H7 (cell line): Measurements from ENCODE around the gene ENTHD1. TPM values are rescaled to one million over a fixed set of nuclear protein-coding genes. Genes with fewer than 3 reads are reported as not detected.
A peak's percentile ranks its signal among the peaks of the same experiment; 100 is the strongest.
"Not testable (repeated sequence)": the region's sequence is repeated elsewhere in the genome, so short reads cannot be mapped to it uniquely, and the experiment has no call there.

Experiments
- DNase-seq: peaks from one replicate; pipeline ENCODE4 v3.0.0; 2012
- H3K27me3 ChIP-seq: 2 replicates; pipeline ENCODE4 v1.6.0; 2011; ENCODE audit warnings: mild to moderate bottlenecking, low read length; ENCODE audit not compliant: control insufficient read depth, insufficient read depth
- H3K36me3 ChIP-seq: replicated peaks from 2 replicates; pipeline ENCODE4 v1.5.1; 2011; ENCODE audit warnings: low read length; ENCODE audit not compliant: control insufficient read depth, insufficient read depth
- H3K4me3 ChIP-seq: 2 replicates; pipeline ENCODE4 v1.5.1; 2011; ENCODE audit warnings: low read depth, mild to moderate bottlenecking, control low read depth, low read length, moderate library complexity; ENCODE audit not compliant: insufficient read depth
- total RNA-seq: library from RNA; depleted of rRNA; stranded (reverse); fragments of >200 nt; shearing (Covaris generic); gene quantifications from 2 replicates; pipeline ENCODE4 v1.2.3, GENCODE V29; 2014

The ENTHD1 gene
- total RNA-seq, 1 experiment from 2014 or later = not detected

DNA sequence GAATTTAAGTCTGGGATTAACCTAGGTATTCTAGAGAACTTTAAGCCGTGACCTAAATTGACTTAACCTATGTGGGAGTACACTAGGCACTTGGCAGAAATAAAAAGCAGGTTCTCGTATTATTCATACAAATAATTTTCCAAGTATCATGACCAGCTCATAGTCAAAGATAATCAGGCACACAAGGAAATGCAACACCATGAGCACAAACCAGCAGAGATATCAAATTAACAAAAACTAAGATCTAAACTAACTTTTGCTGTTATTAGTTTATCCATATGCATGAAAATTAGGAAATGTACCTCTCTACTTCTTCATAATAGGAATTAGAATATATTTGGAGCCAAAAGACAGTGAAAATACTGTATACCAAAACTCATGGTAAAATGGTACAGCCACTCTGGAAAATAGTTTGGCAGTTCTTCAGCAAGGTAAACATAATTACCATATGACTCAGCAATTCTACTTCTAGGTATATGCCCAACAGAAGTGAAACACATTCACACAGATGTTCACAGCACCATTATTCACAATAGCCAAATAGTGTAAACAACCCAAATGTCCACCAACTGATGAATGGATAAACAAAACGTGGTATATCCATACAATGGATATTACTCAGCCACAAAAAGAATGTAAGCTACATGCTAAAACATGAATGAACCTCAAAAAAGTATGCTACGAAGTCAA is 154.1 kb downstream of the ENTHD1 start:
- Histone ChIP-seq H3K36me3 (no peaks in the 10 kb centered on the region), H3K4me3 (no peak overlapping the region), H3K27me3 (no peaks in the 10 kb centered on the region; the same call in 1 of the 2 replicates)
- DNase-seq = no peak

DNA sequence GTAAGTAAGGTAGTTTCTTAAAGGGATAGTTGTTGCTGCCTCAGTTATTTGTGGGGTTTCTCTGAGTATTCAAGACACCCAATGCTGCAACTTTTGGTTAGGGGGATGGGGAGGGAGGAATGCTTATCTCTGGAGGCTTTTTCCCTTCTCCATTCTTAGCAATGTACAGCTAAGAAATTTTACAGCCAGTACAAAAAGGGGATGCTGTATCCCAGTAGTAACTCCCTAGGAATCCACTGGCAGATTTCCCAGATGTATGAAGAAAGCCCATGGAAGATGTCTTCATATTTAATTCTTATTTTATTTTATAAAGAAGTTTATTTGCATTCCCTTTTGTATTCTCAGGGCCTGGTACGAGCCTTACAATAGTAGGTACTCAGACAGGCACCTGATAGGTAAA is 154.8 kb downstream of the ENTHD1 start:
- H3K4me3 ChIP-seq = no peak overlapping the region
- DNase-seq = no peak
- H3K27me3 ChIP-seq = no peaks in the 10 kb centered on the region; the same call in 1 of the 2 replicates
- no peaks in the 10 kb centered on the region for H3K36me3 ChIP-seq

DNA sequence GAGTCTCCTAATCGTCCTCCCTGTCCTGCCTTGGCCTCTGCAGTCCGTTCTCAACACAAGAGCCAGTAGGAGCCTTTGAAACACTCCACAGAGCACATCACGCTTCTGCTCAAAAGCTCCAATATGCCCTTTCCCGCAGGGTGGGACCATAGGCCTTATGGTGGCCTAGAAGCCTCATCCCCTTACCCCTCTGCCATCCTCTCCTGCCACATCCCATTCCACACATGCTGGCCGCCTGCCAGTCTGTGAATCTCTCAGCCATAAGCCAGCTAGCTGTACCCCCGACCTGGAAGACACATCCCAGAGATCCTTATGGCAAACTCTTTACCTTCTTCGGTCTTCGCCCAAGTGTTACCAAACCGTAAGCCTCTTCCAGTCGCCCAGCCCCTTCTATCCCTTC is 157.8 kb downstream of the ENTHD1 start:
- Histone ChIP-seq H3K27me3 (no peaks in the 10 kb centered on the region; the same call in 1 of the 2 replicates), H3K36me3 (no peaks in the 10 kb centered on the region), H3K4me3 (no peak overlapping the region)
- no peak for DNase-seq

DNA sequence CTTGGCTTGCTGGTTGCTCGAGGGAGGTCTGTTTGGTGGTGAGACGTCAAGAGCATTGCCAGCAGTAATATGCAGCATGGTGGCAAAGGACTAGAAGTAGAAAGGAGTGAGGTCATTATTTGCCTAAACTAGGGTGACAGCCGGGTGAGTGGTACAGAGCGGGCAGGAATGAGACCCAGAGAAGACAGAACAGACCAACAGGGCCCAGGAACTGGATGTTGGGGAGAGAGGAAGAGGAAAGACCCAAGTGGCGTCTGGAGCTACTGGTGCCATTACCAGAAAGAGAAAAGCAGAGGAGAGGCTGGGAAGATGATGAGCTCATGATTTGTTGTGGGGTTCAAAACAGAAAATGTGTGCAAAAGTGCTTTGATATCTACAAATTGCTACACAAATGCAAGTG is 158.7 kb downstream of the ENTHD1 start:
- no peak for DNase-seq
- Histone ChIP-seq H3K27me3 (no peaks in the 10 kb centered on the region; the same call in 1 of the 2 replicates), H3K4me3 (no peak overlapping the region), H3K36me3 (no peaks in the 10 kb centered on the region)

DNA sequence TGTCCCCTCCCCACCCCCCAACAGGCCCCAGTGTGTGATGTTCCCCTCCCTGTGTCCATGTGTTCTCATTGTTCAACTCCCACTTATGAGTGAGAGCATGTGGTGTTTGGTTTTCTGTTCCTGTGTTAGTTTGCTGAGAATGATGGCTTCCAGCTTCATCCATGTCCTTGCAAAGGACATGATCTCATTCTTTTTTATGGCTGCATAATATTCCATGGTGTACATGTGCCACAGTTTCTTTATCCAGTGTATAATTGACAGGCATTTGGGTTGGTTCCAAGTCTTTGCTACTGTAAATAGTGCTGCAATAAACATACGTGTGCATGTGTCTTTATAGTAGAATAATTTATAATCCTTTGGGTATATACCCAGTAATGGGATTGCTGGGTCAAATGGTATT is 159.5 kb downstream of the ENTHD1 start:
- not testable (repeated sequence) for H3K27me3 ChIP-seq, DNase-seq, H3K36me3 ChIP-seq, H3K4me3 ChIP-seq

DNA sequence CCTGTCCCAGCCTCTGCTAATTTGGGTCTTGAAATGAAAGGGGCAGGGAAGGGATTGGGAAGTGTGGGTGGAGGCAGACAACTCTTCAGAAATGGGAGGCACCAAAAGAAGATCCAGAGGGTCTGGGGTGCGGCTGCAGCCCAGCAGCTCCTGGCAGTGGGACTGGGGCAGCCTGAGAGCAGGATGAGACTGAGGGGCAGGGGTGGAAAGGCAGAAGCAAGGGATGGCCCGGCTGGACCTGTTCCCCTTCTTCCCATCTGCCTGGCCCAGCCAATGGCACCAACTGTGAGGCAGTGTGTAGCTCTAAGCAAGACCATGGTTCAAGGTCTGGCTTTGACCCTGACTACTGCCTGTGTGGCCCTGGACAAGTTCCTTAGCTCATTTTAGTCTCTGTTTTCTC is 160.4 kb downstream of the ENTHD1 start:
- Histone ChIP-seq H3K36me3 (no peaks in the 10 kb centered on the region), H3K27me3 (no peaks in the 10 kb centered on the region; the same call in 1 of the 2 replicates), H3K4me3 (no peak overlapping the region)
- no peak for DNase-seq

DNA sequence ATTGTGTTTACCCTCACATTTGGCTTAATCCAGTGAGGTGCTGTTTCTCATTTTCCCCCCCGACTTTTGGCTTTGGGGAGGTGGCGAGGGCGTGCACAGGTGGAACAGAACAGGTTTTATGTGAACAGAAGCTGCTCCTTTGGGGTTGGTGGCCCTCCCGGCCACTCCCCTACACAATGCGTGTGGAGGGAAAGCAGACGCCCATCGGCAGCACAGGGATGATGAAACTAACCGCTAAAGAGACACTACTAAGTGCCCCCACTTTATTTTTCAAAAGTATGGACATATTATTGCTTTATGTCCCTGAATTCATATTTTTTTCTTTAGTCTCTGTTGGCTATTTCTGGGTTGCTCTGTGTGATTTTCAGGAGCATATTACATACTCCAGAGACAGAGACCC is 160.9 kb downstream of the ENTHD1 start:
- Histone ChIP-seq H3K36me3 (no peaks in the 10 kb centered on the region), H3K27me3 (no peaks in the 10 kb centered on the region; the same call in 1 of the 2 replicates), H3K4me3 (no peak overlapping the region)
- DNase-seq = no peak

DNA sequence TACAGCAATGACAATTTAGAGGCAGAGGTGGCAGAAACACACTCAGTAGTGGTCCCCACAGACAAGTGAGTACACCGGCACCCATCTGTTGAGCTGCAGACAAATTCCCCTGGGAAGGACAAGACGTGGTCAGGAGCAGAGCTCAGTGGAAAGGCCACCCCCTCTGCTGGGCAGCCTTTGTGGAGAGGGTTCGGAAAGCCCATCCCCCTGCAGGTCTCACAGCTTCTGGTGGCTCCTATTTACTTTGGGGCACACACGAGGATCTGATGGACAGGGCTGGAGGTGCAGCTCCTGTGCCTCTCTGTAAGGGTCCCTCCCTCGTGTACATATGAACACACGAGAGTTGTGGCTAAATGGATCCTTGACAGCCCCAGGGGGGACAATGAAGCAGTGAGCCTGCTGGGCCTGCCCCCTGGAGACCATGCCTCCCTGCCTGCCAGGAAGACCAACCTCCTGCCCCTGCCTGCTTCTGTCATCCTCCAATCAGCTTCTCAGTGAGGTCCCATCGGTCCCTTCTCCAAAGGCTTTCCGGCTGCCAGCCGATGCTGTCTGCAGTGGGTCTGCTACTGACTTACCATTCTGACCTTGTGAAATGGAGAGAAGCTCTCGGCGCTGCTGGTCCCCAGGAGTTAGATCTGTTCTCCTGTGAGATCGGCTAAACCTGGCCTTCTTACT is 161.5 kb downstream of the ENTHD1 start:
- no peaks in the 10 kb centered on the region for H3K36me3 ChIP-seq
- no peak overlapping the region for H3K4me3 ChIP-seq
- no peaks in the 10 kb centered on the region; the same call in 1 of the 2 replicates for H3K27me3 ChIP-seq
- DNase-seq = peak; percentile 59

DNA sequence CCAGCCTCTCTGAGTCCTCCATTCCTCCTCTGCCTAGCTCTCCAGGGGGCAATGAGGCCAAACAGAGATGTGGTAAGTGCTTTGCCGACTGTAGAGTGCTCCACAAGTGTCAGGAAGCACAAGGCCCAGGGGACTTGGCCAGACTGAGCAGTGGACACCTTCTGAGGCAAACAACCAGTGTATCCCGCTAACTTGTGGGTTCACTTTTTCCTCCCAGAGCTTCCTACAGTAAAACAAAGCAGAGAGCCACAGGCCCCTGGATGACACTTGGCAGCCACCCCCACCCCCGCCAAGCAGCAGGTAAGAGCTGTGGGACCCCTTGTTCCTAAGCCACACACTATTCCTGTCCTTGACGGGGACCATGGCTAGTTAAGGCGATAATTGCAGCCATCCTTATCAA is 162.1 kb downstream of the ENTHD1 start:
- Histone ChIP-seq H3K4me3 (no peak overlapping the region), H3K36me3 (no peaks in the 10 kb centered on the region), H3K27me3 (no peaks in the 10 kb centered on the region; the same call in 1 of the 2 replicates)
- DNase-seq = no peak

DNA sequence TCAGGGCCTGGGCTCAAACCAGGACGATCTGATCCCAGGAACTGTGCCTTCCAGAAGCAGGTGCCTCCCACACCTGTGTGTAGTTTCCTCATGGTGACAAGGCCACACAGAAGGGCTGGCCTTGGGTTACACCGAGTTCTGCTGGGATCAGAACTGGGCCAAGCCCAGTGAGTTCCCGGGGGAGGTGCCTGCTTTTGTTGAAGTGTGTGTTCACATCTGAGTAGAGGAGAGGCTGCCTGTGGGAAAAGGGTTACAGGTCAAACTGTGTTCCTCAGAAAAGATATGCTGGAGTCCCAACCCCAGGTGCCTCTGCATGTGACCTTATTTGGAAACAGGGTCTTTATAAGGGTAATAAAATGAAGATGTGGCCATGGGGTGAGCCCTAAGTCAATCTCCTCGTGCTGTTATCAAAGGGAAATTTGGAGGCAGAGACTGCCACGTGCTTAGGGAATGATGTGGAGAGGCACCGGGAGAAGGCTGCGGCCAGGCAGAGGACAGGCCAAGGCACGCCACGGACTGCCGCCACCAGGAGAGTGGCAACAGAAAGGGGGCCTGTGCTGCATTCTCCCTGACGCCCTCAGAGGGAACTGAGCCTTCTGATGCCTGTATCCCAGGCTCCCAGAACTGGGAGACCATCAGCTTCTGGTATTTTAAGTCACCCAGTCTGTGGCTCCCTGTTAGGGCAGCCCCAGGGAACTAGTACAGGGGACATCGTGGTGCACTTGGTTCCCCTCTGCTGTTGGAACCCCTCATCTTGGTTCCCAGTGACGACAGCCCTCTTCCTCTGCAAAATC is 164.2 kb downstream of the ENTHD1 start:
- peak; percentile 33 for DNase-seq
- Histone ChIP-seq H3K27me3 (no peaks in the 10 kb centered on the region), H3K36me3 (no peaks in the 10 kb centered on the region), H3K4me3 (no peak overlapping the region)

DNA sequence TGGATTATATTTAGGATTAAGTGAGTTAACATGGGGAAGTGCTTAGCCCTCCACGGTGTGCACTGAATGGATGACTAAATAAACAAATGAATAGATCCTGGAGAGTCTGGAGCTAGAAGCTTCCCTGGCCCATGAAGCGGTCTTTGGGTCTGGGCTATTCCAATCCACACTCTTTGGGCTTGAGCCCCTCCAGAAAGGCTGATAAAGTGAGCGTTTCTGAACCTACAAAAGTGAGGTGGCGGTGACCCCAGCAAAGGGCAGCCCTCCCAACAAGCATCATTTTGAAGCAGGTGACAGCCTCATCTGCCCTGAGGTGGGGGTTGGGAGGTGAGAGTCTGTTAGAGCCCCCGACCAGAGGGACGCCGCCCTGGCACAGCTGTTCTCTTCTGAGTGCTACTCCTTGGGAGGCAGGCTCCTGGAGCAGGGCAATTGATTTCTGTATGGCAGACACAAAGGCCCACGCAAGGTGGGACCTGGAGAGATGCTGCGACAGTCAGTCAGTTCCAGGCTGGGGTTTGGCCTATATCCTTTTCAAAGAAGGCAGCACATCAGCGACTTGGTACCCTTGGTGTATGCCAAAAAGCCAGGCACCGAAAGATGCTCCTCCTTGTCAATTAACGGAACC is 165.2 kb downstream of the ENTHD1 start:
- DNase-seq = no peak
- H3K27me3 ChIP-seq = no peaks in the 10 kb centered on the region

DNA sequence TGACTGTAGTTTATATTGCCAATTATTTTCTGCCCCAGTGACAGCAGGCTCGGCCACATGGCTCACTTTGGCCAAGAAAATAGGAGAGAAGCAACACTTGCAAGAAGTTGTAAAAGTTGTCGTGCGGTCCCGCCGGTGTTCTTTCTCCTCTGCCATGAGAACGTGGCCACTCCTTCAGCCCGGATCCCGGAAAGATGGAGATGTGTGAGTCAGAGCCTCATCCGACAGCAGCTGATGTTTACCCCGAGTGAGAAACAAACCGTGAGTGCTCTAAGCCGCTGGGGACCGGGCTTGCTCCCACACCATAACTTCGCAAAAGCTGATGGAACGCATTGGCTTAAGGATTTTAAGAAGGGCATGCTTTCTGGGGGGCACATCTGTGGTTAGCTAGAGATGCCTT is 166.0 kb downstream of the ENTHD1 start:
- Histone ChIP-seq H3K27me3 (no peaks in the 10 kb centered on the region), H3K36me3 (no peaks in the 10 kb centered on the region), H3K4me3 (no peak overlapping the region)
- DNase-seq = peak; percentile 40

More for the DNA sequence above, 165.2 kb downstream of the ENTHD1 start:
- H3K36me3 ChIP-seq = no peaks in the 10 kb centered on the region
- no peak overlapping the region for H3K4me3 ChIP-seq

DNA sequence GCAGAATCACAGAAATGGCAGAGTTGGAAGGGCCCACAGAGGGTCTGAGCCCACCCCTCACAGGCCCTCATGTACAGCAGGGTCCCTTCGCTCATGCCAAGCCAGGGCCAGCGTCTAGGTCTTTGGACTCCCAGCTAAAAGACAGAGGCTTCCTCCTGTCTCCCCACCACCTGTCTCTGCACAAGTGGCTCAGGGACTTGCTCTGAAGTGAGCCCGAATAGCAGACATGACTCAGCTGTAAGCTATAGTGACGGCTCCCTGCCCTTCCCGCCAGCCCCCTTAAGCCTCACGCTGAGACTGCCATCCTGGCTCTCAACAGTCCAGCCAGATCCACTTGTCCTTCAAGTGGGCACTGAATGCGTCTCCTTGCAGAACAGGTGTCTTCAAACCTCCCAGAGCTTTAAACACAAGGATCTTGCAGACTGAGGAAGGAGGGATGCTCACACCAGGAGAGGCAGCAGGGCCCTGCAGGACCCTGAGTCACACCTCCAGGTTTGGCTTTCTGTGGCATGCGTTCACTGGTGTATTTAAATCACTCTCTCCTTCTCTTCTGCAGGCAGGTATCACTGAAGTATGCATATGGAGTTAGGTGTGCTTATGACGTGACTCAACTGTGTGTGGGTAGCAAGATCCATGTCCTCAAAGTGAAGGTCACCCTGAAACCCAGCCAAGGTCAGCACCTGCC is 168.1 kb downstream of the ENTHD1 start:
- no peaks in the 10 kb centered on the region for H3K36me3 ChIP-seq
- no peak for DNase-seq
- H3K4me3 ChIP-seq = no peak overlapping the region

DNA sequence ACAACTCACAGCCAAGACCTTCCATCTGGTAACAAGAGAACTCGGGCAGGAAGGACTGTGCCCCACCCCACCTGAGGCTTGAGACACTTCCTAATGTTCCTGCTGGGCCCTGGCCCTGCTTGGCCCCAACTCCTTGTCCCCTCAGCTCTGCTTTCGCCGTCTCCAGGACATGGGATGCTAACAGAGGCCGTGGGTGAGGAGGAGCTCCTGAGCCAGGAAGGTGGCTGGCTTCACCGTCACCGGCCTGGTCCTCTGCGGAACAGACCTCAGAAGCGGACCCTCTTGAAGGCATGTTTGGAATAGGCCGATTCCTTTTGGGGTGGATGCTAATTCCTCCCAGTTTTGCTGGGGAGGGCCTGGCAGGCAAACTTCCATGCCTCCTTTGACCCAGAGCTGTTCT is 168.7 kb downstream of the ENTHD1 start:
- no peak for DNase-seq
- no peak overlapping the region for H3K4me3 ChIP-seq
- no peaks in the 10 kb centered on the region for H3K27me3 ChIP-seq
- H3K36me3 ChIP-seq = no peaks in the 10 kb centered on the region

More for the DNA sequence above, 168.1 kb downstream of the ENTHD1 start:
- no peaks in the 10 kb centered on the region for H3K27me3 ChIP-seq
